H1 (cell line): ENCODE data around the gene POLR2F. TPM values are rescaled to one million over a fixed set of nuclear protein-coding genes. Genes with fewer than 3 reads are reported as not detected.

ENCODE experiments used
- CTCF ChIA-PET: fragments of 300-600 bp; sonication (Branson Sonifier 250); formaldehyde crosslinking; loops from one replicate; lab custom pipeline; 2021; ENCODE audit not compliant: partially characterized antibody; lab: Charles Lee
- POLR2A ChIA-PET: fragments of 300-600 bp; sonication (Branson Sonifier 250); formaldehyde crosslinking; loops from one replicate; lab custom pipeline; 2021; ENCODE audit warnings: inconsistent platforms; ENCODE audit not compliant: partially characterized antibody; lab: Charles Lee
- DNase-seq, 2 experiments: peaks; one replicate each; pipeline versions ENCODE4 v3.0.0 to v3.0.0-alpha.2; 2010 to 2022; ENCODE audit warnings: low spot score in 2 of 2, low read depth in 1 of 2, mixed read lengths in 1 of 2
- FAIRE-seq: peaks from 2 replicates; lab custom pipeline; 2011; peaks lifted over from hg19 to GRCh38; lab: Jason Lieb, UNC
- H2AFZ ChIP-seq: 2 replicates; pipeline ENCODE4 v1.8.1; 2012; ENCODE audit warnings: low read length, inconsistent platforms
- H2AK5ac ChIP-seq: 2 replicates; pipeline ENCODE4 v1.6.1; 2013; ENCODE audit warnings: low read depth, low read length
- H2BK120ac ChIP-seq: replicated peaks from 2 replicates; pipeline ENCODE3; 2013; ENCODE audit warnings: low read depth, low read length, inconsistent platforms
- H2BK12ac ChIP-seq: 2 replicates; pipeline ENCODE4 v1.6.1; 2013; ENCODE audit warnings: low read depth, low read length
- H2BK15ac ChIP-seq: 2 replicates; pipeline ENCODE4 v1.6.1; 2013; ENCODE audit warnings: low read length
- H2BK20ac ChIP-seq: 2 replicates; pipeline ENCODE4 v1.6.1; 2013; ENCODE audit warnings: low read length
- H2BK5ac ChIP-seq: 2 replicates; pipeline ENCODE4 v1.6.1; 2013; ENCODE audit warnings: low read depth, low read length
- H3K14ac ChIP-seq: 2 replicates; pipeline ENCODE4 v1.6.1; 2013; ENCODE audit warnings: inconsistent platforms; ENCODE audit not compliant: insufficient read length
- H3K18ac ChIP-seq: 2 replicates; pipeline ENCODE4 v1.6.1; 2013; ENCODE audit warnings: low read length; ENCODE audit errors: extremely low read depth
- H3K23ac ChIP-seq: 2 replicates; pipeline ENCODE4 v1.6.1; 2013; ENCODE audit warnings: inconsistent platforms; ENCODE audit not compliant: insufficient read length
- H3K23me2 ChIP-seq: 2 replicates; pipeline ENCODE4 v1.6.1; 2013; ENCODE audit warnings: low read depth, low read length
- H3K27ac ChIP-seq: 2 replicates; pipeline ENCODE4 v1.6.1; 2011; ENCODE audit warnings: low read depth, low read length, inconsistent platforms
- H3K27me3 ChIP-seq, 4 experiments: replicated peaks in 1 of 4; 1 replicate in 1 of 4; 2 replicates in 3 of 4; pipeline versions ENCODE4 v1.6.1 to v1.8.1; 2011 to 2013; ENCODE audit warnings: low read length in 3 of 4, mild to moderate bottlenecking in 3 of 4, inconsistent platforms in 2 of 4, mixed read lengths in 2 of 4, moderate library complexity in 1 of 4; ENCODE audit not compliant: control insufficient read depth in 3 of 4, insufficient read depth in 3 of 4; ENCODE audit errors: extremely low read depth in 1 of 4
- H3K36me3 ChIP-seq, 4 experiments: 2 replicates each; pipeline versions ENCODE4 v1.6.1 to v1.8.1; 2011 to 2013; ENCODE audit warnings: mild to moderate bottlenecking in 4 of 4, low read length in 3 of 4, moderate library complexity in 2 of 4, control low read depth in 1 of 4, inconsistent platforms in 1 of 4; ENCODE audit not compliant: insufficient read depth in 4 of 4, control insufficient read depth in 2 of 4
- H3K4ac ChIP-seq: replicated peaks from 2 replicates; pipeline ENCODE3; 2013; ENCODE audit warnings: low read length, low read depth, mixed read lengths, inconsistent platforms; ENCODE audit not compliant: insufficient read length
- H3K4me1 ChIP-seq, 4 experiments: replicated peaks in 1 of 4; 1 replicate in 1 of 4; 2 replicates in 3 of 4; pipeline versions ENCODE4 v1.6.1 to v1.8.1; 2011 to 2013; ENCODE audit warnings: low read length in 3 of 4, inconsistent platforms in 2 of 4, mixed read lengths in 1 of 4; ENCODE audit not compliant: insufficient read depth in 4 of 4, control insufficient read depth in 3 of 4
- H3K4me2 ChIP-seq, 2 experiments: 2 replicates each; pipeline versions ENCODE4 v1.6.1 to v1.8.1; 2011 to 2013; ENCODE audit warnings: low read depth in 2 of 2, low read length in 2 of 2, control low read depth in 1 of 2, inconsistent platforms in 1 of 2, mild to moderate bottlenecking in 1 of 2; ENCODE audit not compliant: insufficient read depth in 1 of 2
- H3K4me3 ChIP-seq, 4 experiments: fragments of 200-600, 300-600 bp in 1 of 4; sonication (generic), shearing (Covaris generic), sonication (Bioruptor Twin) in 1 of 4; 2 replicates each; pipeline versions ENCODE4 v1.5.1 to v1.8.1; 2011 to 2016; ENCODE audit warnings: low read length in 4 of 4, low read depth in 3 of 4, control low read depth in 2 of 4, inconsistent platforms in 2 of 4, mild to moderate bottlenecking in 2 of 4, mixed read lengths in 1 of 4, moderate library complexity in 1 of 4; ENCODE audit not compliant: insufficient read depth in 2 of 4; ENCODE audit errors: extremely low read depth in 1 of 4
- H3K56ac ChIP-seq: replicated peaks from 2 replicates; pipeline ENCODE3; 2013; ENCODE audit warnings: low read depth, mild to moderate bottlenecking, mixed read lengths, low read length, inconsistent platforms; ENCODE audit not compliant: insufficient read length
- H3K79me1 ChIP-seq: 2 replicates; pipeline ENCODE4 v1.6.1; 2013; ENCODE audit warnings: low read depth, low read length, control low read depth
- H3K79me2 ChIP-seq, 2 experiments: 2 replicates each; pipeline versions ENCODE4 v1.6.1 to v1.8.1; 2012 to 2013; ENCODE audit warnings: low read length in 2 of 2, mild to moderate bottlenecking in 2 of 2, inconsistent platforms in 1 of 2; ENCODE audit not compliant: insufficient read depth in 2 of 2, control insufficient read depth in 1 of 2
- H3K9ac ChIP-seq, 4 experiments: replicated peaks in 1 of 4; 1 replicate in 1 of 4; 2 replicates in 3 of 4; pipeline versions ENCODE4 v1.6.1 to v1.8.1; 2011 to 2013; ENCODE audit warnings: low read depth in 3 of 4, low read length in 3 of 4, control low read depth in 2 of 4, mild to moderate bottlenecking in 2 of 4, moderate library complexity in 2 of 4, inconsistent platforms in 1 of 4; ENCODE audit errors: extremely low read depth in 1 of 4
- H3K9me3 ChIP-seq, 2 experiments: 2 replicates each; pipeline versions ENCODE4 v1.6.1 to v1.8.1; 2012 to 2013; ENCODE audit warnings: mild to moderate bottlenecking in 2 of 2, moderate library complexity in 2 of 2, control low read depth in 1 of 2, inconsistent platforms in 1 of 2, low read depth in 1 of 2, low read length in 1 of 2, mixed read lengths in 1 of 2; ENCODE audit not compliant: insufficient read depth in 2 of 2
- H4K20me1 ChIP-seq, 2 experiments: replicated peaks in 1 of 2; 2 replicates each; pipeline versions ENCODE3 to v1.8.1; 2011 to 2013; ENCODE audit warnings: inconsistent platforms in 2 of 2, low read length in 2 of 2, mild to moderate bottlenecking in 1 of 2; ENCODE audit not compliant: insufficient read depth in 2 of 2, control insufficient read depth in 1 of 2
- H4K5ac ChIP-seq: 2 replicates; pipeline ENCODE4 v1.6.1; 2013; ENCODE audit warnings: low read length, low read depth, mixed read lengths, inconsistent platforms; ENCODE audit not compliant: insufficient read length
- H4K8ac ChIP-seq: 2 replicates; pipeline ENCODE4 v1.8.0; 2013; ENCODE audit warnings: mild to moderate bottlenecking, moderate library complexity, low read length, inconsistent platforms; ENCODE audit not compliant: insufficient read depth; ENCODE audit errors: extremely low read depth
- H4K91ac ChIP-seq: replicated peaks from 2 replicates; pipeline ENCODE3; 2013; ENCODE audit warnings: low read length, mixed read lengths, inconsistent platforms; ENCODE audit not compliant: insufficient read length
- CBX5 ChIP-seq: fragments of 300-800, 300-1000 bp; sonication (generic); IDR thresholded peaks from 2 replicates; pipeline ENCODE4 v1.7.1; 2016; ENCODE audit warnings: antibody characterized with exemption, low read length, low read depth
- EGR1 ChIP-seq: IDR thresholded peaks from 2 replicates; pipeline ENCODE4 v1.6.1; 2011; ENCODE audit warnings: low read depth, low read length, borderline replicate concordance
- GTF2F1 ChIP-seq: IDR thresholded peaks from 2 replicates; pipeline ENCODE4 v1.6.1; 2012; ENCODE audit warnings: low read depth, low read length, improper control_type of control experiment, borderline replicate concordance
- RAD21 ChIP-seq, 2 experiments: IDR thresholded peaks in 1 of 2; conservative IDR thresholded peaks in 1 of 2; 2 replicates each; pipeline ENCODE4 v1.6.1; 2011; ENCODE audit warnings: low read depth in 2 of 2, low read length in 2 of 2, improper control_type of control experiment in 1 of 2, inconsistent platforms in 1 of 2, mild to moderate bottlenecking in 1 of 2, moderate library complexity in 1 of 2
- RFX5 ChIP-seq: IDR thresholded peaks from 2 replicates; pipeline ENCODE4 v1.6.1; 2011; ENCODE audit warnings: low read depth, low read length, improper control_type of control experiment, borderline replicate concordance
- SIN3A ChIP-seq, 2 experiments: IDR thresholded peaks in 1 of 2; conservative IDR thresholded peaks in 1 of 2; 2 replicates each; pipeline ENCODE4 v1.6.1; 2011 to 2012; ENCODE audit warnings: low read length in 2 of 2, improper control_type of control experiment in 1 of 2, low read depth in 1 of 2, mild to moderate bottlenecking in 1 of 2
- SP1 ChIP-seq: IDR thresholded peaks from 2 replicates; pipeline ENCODE4 v1.6.1; 2011; ENCODE audit warnings: low read depth, low read length
- SRF ChIP-seq: IDR thresholded peaks from 2 replicates; pipeline ENCODE4 v1.6.1; 2011; ENCODE audit warnings: mild to moderate bottlenecking, low read depth, low read length, moderate library complexity
- SUZ12 ChIP-seq: fragments of 200-600 bp; sonication (generic); IDR thresholded peaks from 2 replicates; pipeline ENCODE4 v1.6.1; 2012; ENCODE audit warnings: mild to moderate bottlenecking, inconsistent platforms, low read length, moderate library complexity, mixed read lengths
- YY1 ChIP-seq: IDR thresholded peaks from 2 replicates; pipeline ENCODE4 v1.6.1; 2011; ENCODE audit warnings: low read depth, mild to moderate bottlenecking, low read length
- ZNF274 ChIP-seq: IDR thresholded peaks from 2 replicates; pipeline ENCODE4 v1.7.0; 2012; ENCODE audit warnings: low read length, borderline replicate concordance; ENCODE audit errors: extremely low read depth
- WGBS, 2 experiments: shearing (Covaris generic) in 1 of 2; methylation state at CpG; one replicate each; pipeline versions ENCODE4 v1.1.6 to v1.1.7; 2013 to 2015; ENCODE audit warnings: low lambda C conversion rate in 2 of 2, mixed read lengths in 2 of 2, inconsistent platforms in 1 of 2, low coverage in 1 of 2, missing lambda C conversion rate in 1 of 2; ENCODE audit not compliant: insufficient replicate concordance in 2 of 2, insufficient coverage in 1 of 2, insufficient read length in 1 of 2; ENCODE audit errors: extremely low coverage in 1 of 2, missing lambda C conversion rate in 1 of 2; 5-methylcytosine and 5-hydroxymethylcytosine counted together
- polyA plus RNA-seq, 7 experiments: library from polyadenylated mRNA; depleted of rRNA in 3 of 7; stranded (reverse) in 5 of 7; unstranded in 2 of 7; fragments of >200 nt in 5 of 7; fragments of 200-250 nt in 2 of 7; gene quantifications; 1 replicate in 5 of 7; 2 replicates in 1 of 7; 4 replicates in 1 of 7; pipeline versions ENCODE4 v1.2.1 to v1.2.3, GENCODE V29; 2011 to 2013; ENCODE audit warnings: missing spikeins in 2 of 7, mixed read lengths in 2 of 7
- total RNA-seq: library from RNA; stranded (reverse); fragmentation: NEBNext Ultra II Directional; extraction: Animal tissue kit (Norgen Biotek cat#: 25700); gene quantifications from 2 replicates; pipeline ENCODE4 v1.2.1, GENCODE V29; 2021
- TF ChIP-seq, protein P1 (sequence below): IDR thresholded peaks from 2 replicates; pipeline ENCODE4 v1.6.1; 2012; ENCODE audit warnings: inconsistent platforms

POLR2F gene
- total and polyA plus RNA-seq, 2 of the 8 experiments (the other 6 are each of a cell fraction or from before 2014, with no cell fraction given), result 150 to 176 TPM

DNA sequence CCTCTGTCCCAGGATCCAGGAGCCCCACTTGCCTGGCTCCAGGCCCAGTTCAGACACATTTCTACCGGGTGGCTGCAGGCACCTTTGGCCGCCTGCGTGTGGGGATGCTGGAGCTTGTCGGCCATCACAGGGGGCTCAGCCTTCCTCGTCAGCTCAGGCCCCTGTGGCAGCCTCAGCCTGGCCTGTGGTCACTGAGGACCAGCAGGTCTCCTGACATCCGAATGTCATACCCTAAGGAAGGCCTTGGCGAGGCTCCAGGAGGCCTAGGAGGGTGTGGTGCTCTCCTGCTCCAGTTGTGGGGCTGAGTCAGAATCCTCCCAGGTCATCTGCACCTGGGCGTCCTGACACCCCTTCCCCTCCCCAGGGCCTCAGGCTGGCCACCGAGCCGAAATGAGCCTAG is 45.7 kb downstream of the POLR2F start:
- Histone ChIP-seq H3K9me3 (no peaks in the 10 kb centered on the region), H4K91ac (no peak overlapping the region), H2BK5ac (no peak overlapping the region), H3K23me2 (no peaks in the 10 kb centered on the region), H2AFZ (no peak overlapping the region), H3K14ac (no peak overlapping the region), H3K4ac (no peak overlapping the region), H3K79me2 (no peaks in the 10 kb centered on the region), H2BK15ac (0 out of 2 replicates have a peak overlapping the region, but pooled peaks have one; percentile 29), H4K5ac (no peak overlapping the region), H3K4me3 (no peak overlapping the region), H4K8ac (no peak overlapping the region), H2BK20ac (0 out of 2 replicates have a peak overlapping the region, but pooled peaks have one; percentile 80), H3K27ac (no peak overlapping the region), H3K9ac (no peak overlapping the region), H2AK5ac (no peak overlapping the region), H3K27me3 (no peaks in the 10 kb centered on the region; a peak in 1 of 7 replicates), H3K23ac (no peak overlapping the region), H3K4me1 (peaks cover 0 to 23% (median 8%) of the 10 kb centered on the region in 4 experiments; a peak in 5 of 7 replicates), H2BK120ac (no peak overlapping the region), H3K4me2 (no peak overlapping the region), H3K18ac (no peak overlapping the region), H2BK12ac (peak overlapping the region; percentile 23; the same call in 1 of the 2 replicates), H3K36me3 (no peaks in the 10 kb centered on the region), H3K79me1 (no peaks in the 10 kb centered on the region), H4K20me1 (no peaks in the 10 kb centered on the region), H3K56ac (no peak overlapping the region)
- 84% methylated on average over 10 of the region's 10 CpGs; no CpG with 5 or more reads in 1 of the 2 experiments for WGBS, 2 experiments
- TF ChIP-seq RFX5 (no peak), SIN3A (conservative IDR thresholded peaks at IDR 0.05 in 1 of 2, IDR thresholded peaks at IDR 0.05 in 1 of 2; ENCODE audit: low read depth in 1 of 2, low read length in 2 of 2) (no peak), CBX5 (no peak), GTF2F1 (no peak), EGR1 (no peak), SUZ12 (no peak), ZNF274 (no peak), SRF (no peak), YY1 (no peak), SP1 (no peak), RAD21 (IDR thresholded peaks at IDR 0.05 in 1 of 2, conservative IDR thresholded peaks at IDR 0.05 in 1 of 2; ENCODE audit: low read depth in 2 of 2, low read length in 2 of 2) (no peak)
- TF ChIP-seq, protein P1, sequence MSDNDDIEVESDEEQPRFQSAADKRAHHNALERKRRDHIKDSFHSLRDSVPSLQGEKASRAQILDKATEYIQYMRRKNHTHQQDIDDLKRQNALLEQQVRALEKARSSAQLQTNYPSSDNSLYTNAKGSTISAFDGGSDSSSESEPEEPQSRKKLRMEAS, result no peak
- DNase-seq (no peak), FAIRE-seq (no peak)
- ChIA-PET POLR2A (no interaction called here), CTCF (interaction anchor here (1.0 to 2.0 kb wide), 3 partner anchors 15 to 75 kb away, joined by 3 to 12 read pairs (median 7); partner anchors contain the start of gene SOX10)
